ENCODE measurements around the gene ARHGEF1.

DNA sequence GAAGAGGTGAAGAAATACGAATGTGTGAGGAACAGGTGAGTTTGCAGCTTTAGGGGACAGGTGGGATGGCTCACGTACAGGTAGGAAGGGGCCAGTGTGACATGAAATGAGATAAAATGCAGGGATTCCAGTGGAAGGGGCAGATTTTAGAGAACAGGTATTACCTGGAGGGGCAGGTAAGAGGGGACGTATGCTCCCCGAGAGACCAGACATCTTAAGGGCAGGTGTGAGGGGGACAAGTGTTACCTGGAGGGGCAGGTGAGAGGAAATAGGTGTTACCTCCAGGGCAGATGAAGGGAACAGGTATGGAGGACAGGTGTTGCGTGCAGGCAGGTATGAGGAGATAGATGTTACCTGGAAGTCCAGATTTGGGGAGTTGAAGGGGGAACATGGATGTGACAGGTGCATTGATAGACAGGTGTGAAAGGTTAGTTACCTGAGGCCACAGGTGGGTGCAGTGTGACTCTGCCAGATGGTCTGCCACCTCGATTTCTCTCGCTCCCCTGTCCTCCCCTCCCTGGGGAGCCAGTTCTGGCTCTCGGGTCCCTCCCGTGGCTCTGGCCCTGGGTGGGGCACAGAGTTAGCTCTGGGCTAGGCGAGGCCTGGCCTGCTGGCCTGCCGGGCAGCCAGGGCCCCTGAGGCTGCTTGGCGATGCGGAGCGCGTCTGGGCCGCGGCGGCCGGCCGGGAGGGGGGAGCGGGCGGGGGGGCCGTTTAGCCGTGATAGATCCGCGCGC is 43.2 kb downstream of the ARHGEF1 start:
- TF ChIP-seq CTCF (optimal IDR thresholded peaks at IDR 0.05 in 1 of 3, IDR thresholded peaks at IDR 0.05 in 1 of 3, conservative IDR thresholded peaks at IDR 0.05 in 1 of 3; ENCODE audit: extremely low read depth in 1 of 3, insufficient read depth in 2 of 3, low read length in 3 of 3) = no peak
- TF ChIP-seq EZH2 (IDR thresholded peaks at IDR 0.05; ENCODE audit: low read length) = no peak
